Skin epidermis (tissue), 12 donors: Measurements from ENCODE around the gene CINP.
"Not testable (repeated sequence)": the region's sequence is repeated elsewhere in the genome, so short reads cannot be mapped to it uniquely, and the experiment has no call there.

ENCODE experiments used
- H3K27ac ChIP-seq, 21 experiments: fragments of 200-600 bp; sonication (generic) in 11 of 21; one replicate each; pipeline ENCODE4 v1.5.0; 2020; ENCODE audit warnings: mild to moderate bottlenecking in 3 of 21, inconsistent platforms in 2 of 21, moderate library complexity in 2 of 21
- H3K4me3 ChIP-seq, 7 experiments: fragments of 200-600 bp; sonication (generic) in 2 of 7; one replicate each; pipeline ENCODE4 v1.5.0; 2020; ENCODE audit warnings: inconsistent platforms in 2 of 7, mild to moderate bottlenecking in 2 of 7, moderate library complexity in 1 of 7

CINP gene

GRCh38 chr14:102298303-102299070, 64.2 kb downstream of the CINP start:
- H3K4me3 ChIP-seq, H3K27ac ChIP-seq: not testable (repeated sequence)
